GM12878 (cell line): ENCODE results near the gene RMND1.

ENCODE experiments used
- JUNB ChIP-seq: IDR thresholded peaks from 2 replicates; pipeline ENCODE4 v1.6.1; 2016; ENCODE audit warnings: antibody characterized with exemption, mild to moderate bottlenecking
- MEF2A ChIP-seq: IDR thresholded peaks from 2 replicates; pipeline ENCODE4 v1.6.1; 2011; ENCODE audit warnings: low read depth, mild to moderate bottlenecking, low read length, moderate library complexity; ENCODE audit not compliant: insufficient read depth
- MYC ChIP-seq: IDR thresholded peaks from 2 replicates; pipeline ENCODE4 v1.6.1; 2011; ENCODE audit warnings: mild to moderate bottlenecking, low read length, moderate library complexity, inconsistent platforms; ENCODE audit not compliant: insufficient read depth, insufficient replicate concordance, insufficient read length, severe bottlenecking
- NFYB ChIP-seq: IDR thresholded peaks from 2 replicates; pipeline ENCODE4 v1.6.1; 2011; ENCODE audit warnings: low read depth, mild to moderate bottlenecking, low read length, improper control_type of control experiment, moderate library complexity; ENCODE audit not compliant: insufficient read depth
- SIN3A ChIP-seq: IDR thresholded peaks from 2 replicates; pipeline ENCODE4 v1.6.1; 2012; ENCODE audit warnings: low read depth, low read length, improper control_type of control experiment
- YBX1 ChIP-seq: fragments of 450-650 bp; IDR thresholded peaks from 2 replicates; pipeline ENCODE4 v1.6.1; 2016; ENCODE audit warnings: antibody characterized with exemption

- TF ChIP-seq YBX1 (no peak), JUNB (no peak), NFYB (no peak), SIN3A (no peak), MEF2A (no peak), MYC (no peak)
Observed at GRCh38 chr6:151425561-151425960, 26.4 kb downstream of the RMND1 start.
